Activated CD8-positive, alpha-beta memory T cell treated with anti-CD3 and anti-CD28 coated beads for 4 hours (primary cell): ENCODE data around the gene ARMC9.
"Not testable (repeated sequence)": the region's sequence is repeated elsewhere in the genome, so short reads cannot be mapped to it uniquely, and the experiment has no call there.

Experiments used
- DNase-seq, 2 donors: peaks; one replicate each; pipeline ENCODE4 v3.0.0-alpha.2; 2020; ENCODE audit warnings: low read depth in 2 of 2

Gene ARMC9, protein sequence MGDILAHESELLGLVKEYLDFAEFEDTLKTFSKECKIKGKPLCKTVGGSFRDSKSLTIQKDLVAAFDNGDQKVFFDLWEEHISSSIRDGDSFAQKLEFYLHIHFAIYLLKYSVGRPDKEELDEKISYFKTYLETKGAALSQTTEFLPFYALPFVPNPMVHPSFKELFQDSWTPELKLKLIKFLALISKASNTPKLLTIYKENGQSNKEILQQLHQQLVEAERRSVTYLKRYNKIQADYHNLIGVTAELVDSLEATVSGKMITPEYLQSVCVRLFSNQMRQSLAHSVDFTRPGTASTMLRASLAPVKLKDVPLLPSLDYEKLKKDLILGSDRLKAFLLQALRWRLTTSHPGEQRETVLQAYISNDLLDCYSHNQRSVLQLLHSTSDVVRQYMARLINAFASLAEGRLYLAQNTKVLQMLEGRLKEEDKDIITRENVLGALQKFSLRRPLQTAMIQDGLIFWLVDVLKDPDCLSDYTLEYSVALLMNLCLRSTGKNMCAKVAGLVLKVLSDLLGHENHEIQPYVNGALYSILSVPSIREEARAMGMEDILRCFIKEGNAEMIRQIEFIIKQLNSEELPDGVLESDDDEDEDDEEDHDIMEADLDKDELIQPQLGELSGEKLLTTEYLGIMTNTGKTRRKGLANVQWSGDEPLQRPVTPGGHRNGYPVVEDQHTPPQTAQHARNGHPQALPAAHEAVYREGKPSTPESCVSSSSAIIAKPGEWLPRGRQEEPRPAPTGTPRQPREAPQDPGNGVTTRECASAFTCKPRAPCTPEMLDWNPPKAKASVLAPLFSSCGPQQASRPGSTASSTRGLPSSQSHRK

DNA sequence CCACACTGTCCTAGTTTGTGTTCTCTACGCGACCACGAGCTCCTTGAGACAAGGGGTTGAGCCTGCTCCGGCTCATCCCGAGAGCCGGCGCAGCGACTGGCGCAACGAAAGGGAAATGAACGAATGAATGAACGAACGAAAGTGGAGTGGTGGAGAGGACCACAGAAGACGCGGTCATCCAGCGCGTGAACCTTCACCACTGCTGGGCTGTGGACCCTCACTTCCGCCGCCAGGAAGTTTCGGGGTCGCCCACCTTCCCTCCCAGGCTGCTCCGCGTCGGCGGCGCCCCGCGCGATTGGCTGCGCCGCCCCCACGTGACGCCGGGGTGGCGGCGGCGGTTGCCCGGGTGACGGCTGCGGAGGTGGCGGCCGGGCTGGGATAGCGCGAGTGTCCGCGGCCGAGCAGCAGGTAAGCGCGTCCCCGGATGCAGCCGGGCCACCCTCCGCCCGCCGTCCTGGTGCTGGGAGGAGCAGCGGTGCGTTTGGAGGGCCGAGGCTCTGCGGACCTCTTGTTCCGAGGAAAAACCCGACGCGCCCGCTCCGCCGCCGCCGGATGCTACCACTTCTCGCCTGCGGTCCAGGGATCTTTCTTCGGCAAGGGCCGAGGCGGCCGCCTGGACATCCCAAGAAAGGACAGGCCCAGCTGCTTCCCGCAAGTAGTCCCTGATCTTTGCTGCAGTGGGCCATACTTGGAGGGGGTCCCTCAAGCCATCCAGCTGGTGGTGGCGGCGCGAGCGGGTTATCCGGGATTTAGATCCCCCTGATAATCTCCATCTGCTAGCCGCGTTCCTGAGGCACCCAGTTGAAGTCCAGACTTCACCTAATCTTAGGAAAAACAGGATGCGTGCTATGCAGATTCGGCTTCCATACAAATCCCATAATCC lies at the start of gene ARMC9:
Gene ARMC9 (plus strand): TSS at position 341 of the 883 bp plus-strand sequence. CDS start 7,608 bp downstream, outside the sequence.
- peak; percentile 47 to 51 for DNase-seq

DNA sequence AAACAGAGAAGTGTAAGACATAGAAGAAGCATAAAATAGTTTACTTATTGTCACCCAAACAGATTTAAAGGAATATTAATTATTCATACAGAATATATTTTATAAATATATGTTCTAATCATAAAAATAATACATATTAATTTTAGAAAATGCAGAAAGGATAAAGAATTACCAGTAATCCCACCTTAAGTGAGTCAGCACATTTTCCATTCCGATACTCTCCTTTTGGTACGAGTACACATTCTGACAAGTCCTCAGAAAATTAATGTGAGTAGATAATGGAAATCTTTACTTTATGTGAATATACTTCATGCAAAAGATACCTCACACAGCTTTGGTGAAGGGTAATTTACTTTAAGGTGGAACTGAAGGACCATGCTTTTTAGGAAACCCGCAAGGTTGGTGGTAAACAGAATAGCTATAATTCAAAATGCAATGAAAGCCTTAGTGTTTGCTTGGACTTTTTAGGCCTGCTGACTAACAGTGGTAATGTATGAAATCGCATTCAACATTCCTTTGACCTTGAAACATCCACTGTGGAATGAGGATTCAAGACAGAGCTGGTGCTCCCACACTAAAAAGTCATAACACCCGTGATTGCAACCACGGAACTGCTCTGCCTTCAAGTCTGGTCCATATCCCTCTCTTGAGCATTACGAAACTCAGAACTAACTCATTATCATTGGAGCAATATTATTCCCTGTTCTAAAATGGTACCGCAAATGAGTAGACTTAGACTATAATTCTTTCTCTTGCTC lies 45.5 kb upstream of the ARMC9 start:
- no peak for DNase-seq

- no peak for DNase-seq
Observed at GRCh38 chr2:231159306-231159705, 39.1 kb upstream of the ARMC9 start.

DNA sequence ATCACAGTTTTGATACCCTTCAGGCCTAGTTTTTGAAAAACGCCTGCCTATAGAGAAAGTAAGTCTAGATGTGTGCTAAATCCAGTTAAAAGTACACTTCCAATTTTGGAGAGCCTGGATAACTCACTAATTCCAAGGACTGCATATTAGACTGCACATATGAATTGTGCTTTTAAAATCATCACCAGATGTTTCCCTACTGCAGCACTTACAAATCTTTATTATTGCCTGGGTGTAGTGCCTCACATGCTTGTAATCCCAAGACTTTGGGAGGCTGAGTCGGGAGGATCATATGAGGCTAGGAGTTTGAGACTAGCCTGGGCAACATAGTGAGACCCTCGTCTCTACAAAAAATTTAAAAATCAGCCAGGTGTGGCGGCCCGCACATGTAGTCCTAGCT lies 37.7 kb upstream of the ARMC9 start:
- DNase-seq = no peak

- no peak for DNase-seq
Observed at GRCh38 chr2:231161252-231161839, 37.1 kb upstream of the ARMC9 start.

DNA sequence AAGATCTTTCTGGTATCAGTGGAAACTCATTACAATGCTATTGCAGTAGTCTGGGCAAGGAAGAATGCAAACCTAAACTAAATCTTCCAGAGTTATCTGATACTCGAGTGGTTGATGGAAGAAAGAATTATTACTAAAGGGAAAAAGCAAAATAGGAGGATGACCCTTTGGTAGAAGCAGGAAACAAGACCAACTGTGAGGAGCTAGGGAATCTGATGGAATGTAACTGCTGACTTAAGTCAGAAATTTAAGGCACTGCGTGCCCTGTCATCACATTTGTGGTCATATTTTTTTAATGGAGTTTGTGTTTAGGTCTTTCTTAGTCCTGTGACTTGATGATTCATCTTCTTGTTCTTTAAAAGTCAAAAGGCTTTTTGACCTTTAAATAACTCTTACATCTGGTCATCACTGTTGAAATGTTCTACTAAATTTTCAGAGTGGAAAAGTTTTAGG lies 36.5 kb upstream of the ARMC9 start:
- DNase-seq = no peak

DNA sequence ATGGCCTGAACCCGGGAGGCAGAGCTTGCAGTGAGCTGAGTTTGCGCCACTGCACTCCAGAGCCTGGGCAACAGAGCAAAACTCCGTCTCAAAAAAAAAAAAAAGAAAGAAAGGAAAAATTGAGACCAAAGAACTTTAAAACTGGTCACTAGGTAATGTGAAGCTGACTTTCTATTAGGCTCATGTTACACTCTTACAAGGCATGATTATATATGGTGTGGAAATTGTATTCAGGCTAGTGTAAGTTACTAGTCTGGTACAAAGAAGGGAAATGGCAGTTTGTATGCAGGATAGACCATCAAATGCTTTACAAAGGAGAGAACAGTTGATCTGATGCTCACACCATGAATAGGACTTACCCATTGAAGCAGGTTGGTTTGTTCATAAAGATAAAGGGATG lies 35.4 kb upstream of the ARMC9 start:
- no peak for DNase-seq

- no peak for DNase-seq
Observed at GRCh38 chr2:231163414-231164095, 34.9 kb upstream of the ARMC9 start.

DNA sequence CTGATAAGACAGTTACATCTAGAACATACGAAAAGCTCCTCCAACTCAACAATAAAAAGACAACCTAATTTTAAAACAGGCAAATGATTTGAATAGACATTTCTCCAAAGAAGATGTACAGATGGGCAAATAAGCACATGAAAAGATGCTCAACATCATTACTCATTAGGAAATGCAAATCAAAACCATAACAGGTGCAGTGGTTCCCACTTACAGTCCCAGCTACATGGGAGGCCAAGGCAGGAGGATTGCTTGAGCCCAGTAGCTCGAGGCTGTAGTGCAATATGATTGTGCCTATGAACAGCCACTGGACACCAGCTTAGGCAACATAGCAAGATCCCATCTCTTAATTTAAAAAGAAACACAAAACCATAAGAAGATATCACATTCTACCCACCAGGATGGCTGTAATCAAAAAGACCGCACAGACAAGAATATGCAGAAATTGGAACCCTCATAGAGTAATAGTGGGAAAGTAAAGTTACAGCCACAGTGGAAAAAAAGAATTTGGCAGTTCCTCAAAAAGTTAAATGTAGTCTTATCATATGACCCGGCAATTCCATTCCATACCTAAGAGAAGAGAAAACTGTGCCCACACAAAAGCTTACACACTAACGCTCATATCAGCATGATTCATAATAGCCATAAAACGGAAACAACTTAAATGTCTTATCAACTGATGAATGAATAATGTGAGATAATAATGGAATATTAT lies 30.5 kb upstream of the ARMC9 start:
- no peak for DNase-seq

- DNase-seq = no peak
Observed at GRCh38 chr2:231168460-231169139, 29.8 kb upstream of the ARMC9 start.

GRCh38 chr2:231169488-231169887 lies 28.9 kb upstream of the ARMC9 start:
- DNase-seq = no peak

DNA sequence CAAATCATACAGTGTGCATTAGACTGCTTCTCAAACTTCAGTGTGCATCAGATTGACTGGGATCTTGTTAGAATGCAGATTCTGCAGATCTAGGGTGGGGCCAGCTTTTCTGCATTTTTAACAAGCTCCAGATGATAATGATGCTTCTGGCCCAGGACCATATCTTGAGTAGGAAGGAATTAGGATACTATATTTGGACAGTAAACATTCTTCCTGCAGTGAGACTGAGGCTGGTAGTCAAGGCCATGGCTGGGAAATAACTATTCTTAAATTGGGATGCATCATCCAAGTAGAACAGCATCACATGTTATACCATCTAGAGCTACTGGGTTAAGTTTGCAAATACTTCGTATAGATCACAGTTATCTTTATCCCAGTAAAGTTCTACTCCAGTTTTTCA lies 28.4 kb upstream of the ARMC9 start:
- DNase-seq = no peak

DNA sequence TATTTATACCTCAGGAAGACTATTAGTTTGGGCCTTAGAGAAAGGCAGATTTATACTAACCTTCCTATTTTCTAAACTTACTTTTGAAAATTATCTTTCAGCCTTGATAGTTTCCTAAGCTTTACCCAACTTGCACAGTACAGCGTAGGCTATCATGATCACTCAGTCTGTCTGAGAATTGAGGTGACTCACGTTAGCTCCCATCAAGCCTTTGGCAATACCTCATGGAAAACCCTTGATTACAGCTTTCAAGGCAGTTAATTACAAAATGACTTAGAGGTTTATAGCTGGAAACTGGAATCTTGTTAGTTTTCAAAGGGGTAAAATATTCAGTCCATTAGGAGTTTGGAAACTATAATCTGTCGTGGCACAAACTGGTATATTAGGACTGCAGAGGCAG lies 26.4 kb upstream of the ARMC9 start:
- no peak for DNase-seq

DNA sequence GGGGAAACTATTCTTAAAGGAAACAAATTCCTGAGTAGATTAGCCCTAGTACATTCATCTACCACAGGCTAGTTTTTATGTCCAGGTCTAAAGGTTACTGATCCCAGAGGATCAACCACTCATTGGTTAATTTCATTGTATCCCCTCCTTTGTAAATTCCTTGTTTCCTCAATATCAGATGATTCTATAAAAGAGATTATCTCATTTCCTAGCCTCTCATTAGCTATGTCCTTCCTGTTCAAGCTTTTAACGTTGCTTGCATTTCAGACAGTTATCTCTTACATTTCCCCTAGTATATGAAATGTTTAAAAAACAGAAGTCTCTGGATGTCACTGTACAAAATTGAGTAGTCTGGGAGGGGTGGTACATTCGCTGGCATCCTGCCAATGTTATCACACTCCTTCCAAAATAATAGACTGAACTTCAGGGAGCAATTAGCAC lies 24.2 kb upstream of the ARMC9 start:
- no peak for DNase-seq

GRCh38 chr2:231176066-231176465 lies 22.4 kb upstream of the ARMC9 start:
- DNase-seq = no peak

DNA sequence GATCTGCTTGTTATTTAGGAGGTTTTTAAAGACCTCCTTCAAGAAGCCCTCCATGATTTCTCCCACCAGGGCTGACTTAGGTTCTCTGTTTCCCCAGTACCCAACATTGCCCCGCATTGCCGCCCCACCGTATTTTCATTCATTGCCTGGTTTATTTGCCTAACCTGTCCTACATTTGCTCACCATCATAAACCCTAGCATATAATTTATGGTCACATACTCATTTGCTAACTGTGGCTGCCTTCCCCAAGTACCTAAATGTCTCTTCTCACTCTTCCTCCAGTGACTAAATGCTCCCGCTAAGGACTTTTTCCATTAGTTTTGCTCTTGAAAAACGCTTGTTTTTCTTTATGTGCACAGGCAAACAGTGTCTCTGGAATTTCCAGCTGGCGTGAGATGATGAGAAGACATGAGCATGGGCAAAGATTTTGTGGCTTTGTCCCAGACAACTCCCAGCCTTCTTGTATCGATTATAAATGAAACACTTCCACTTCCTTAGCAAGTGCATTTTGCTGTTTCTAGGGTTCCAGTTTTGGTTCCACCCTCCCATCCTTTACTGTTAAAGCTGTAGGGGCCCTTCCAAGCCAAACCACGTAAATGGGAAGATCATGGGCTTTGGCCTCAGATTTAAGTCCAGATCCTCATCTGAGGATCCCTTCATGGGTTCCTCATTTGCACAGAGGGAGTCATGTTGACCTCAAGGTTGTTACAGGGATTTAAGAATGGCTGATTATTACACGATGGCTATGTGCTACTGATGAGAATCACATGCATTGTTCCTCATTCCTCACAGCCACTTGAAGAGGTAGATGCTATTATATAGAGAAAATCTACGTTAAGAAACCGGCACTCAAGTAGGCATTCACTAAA lies 21.0 kb upstream of the ARMC9 start:
- DNase-seq = no peak

DNA sequence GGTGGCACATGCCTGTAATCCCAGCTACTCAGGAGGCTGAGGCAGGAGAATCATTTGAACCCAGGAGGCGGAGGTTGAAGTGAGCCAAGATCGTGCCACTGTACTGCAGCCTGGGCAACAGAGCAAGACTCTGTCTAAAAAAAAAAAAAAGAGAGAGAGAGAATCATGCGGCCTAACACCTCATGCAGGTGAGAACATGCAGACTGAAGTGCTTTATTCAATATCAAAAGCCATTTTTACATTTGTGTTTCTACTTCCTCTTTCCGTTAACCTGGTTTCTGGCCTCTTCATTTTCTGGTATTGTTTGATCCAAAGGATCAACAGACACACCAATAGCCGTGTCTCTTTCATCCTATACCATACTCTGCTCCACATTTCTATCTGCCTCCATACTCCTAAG lies 19.6 kb upstream of the ARMC9 start:
- not testable (repeated sequence) for DNase-seq
